Nephron progenitor cell (in vitro differentiated cells): ENCODE data around the gene S100A14.

Experiments
- DNase-seq: peaks from one replicate; pipeline ENCODE4 v3.0.0; 2021
- H3K27ac Mint-ChIP-seq: 2 replicates; pipeline ENCODE4 v1.8.0; 2021; ENCODE audit warnings: mild to moderate bottlenecking, moderate library complexity, mixed read lengths
- H3K27me3 Mint-ChIP-seq: 2 replicates; pipeline ENCODE4 v1.8.0; 2021; ENCODE audit warnings: mild to moderate bottlenecking, low read depth, mixed read lengths; ENCODE audit not compliant: poor library complexity
- H3K36me3 Mint-ChIP-seq: 2 replicates; pipeline ENCODE4 v1.8.0; 2021; ENCODE audit warnings: low read depth, mixed read lengths
- H3K4me1 Mint-ChIP-seq: 2 replicates; pipeline ENCODE4 v1.8.0; 2021; ENCODE audit warnings: mixed read lengths
- H3K4me3 Mint-ChIP-seq: 2 replicates; pipeline ENCODE4 v1.8.0; 2021; ENCODE audit warnings: mild to moderate bottlenecking, moderate library complexity, mixed read lengths
- H3K9me3 Mint-ChIP-seq: 2 replicates; pipeline ENCODE4 v1.8.0; 2021; ENCODE audit warnings: mild to moderate bottlenecking, moderate library complexity, mixed read lengths
- TF ChIP-seq, protein P1 (sequence below): fragments of 200-600 bp; sonication (generic); IDR thresholded peaks from 2 replicates; pipeline ENCODE4 v1.5.0; 2021; ENCODE audit warnings: antibody characterized with exemption

The S100A14 gene

DNA sequence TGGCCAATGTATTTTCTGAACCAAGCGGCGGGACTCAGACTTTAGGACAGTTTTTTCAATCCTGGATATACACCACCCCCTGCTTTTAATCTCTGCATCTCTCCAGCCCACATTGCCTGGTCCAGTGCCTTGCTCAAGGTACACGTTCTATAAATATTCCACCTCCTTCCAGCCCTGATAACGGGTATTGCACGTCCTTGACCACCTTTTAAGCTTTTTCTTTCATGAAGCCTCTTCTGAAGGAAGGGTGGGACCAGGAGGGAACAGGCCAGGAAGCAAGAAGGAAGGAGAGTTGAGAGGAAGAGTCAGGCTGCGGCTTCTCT is 6.6 kb downstream of the S100A14 start:
- H3K9me3 Mint-ChIP-seq, result no peaks in the 10 kb centered on the region
- no peak for DNase-seq
- TF ChIP-seq, protein P1, sequence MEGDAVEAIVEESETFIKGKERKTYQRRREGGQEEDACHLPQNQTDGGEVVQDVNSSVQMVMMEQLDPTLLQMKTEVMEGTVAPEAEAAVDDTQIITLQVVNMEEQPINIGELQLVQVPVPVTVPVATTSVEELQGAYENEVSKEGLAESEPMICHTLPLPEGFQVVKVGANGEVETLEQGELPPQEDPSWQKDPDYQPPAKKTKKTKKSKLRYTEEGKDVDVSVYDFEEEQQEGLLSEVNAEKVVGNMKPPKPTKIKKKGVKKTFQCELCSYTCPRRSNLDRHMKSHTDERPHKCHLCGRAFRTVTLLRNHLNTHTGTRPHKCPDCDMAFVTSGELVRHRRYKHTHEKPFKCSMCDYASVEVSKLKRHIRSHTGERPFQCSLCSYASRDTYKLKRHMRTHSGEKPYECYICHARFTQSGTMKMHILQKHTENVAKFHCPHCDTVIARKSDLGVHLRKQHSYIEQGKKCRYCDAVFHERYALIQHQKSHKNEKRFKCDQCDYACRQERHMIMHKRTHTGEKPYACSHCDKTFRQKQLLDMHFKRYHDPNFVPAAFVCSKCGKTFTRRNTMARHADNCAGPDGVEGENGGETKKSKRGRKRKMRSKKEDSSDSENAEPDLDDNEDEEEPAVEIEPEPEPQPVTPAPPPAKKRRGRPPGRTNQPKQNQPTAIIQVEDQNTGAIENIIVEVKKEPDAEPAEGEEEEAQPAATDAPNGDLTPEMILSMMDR, result no peak
- H3K4me3 Mint-ChIP-seq, result peak overlapping the region; percentile 70
- H3K36me3 Mint-ChIP-seq, result no peaks in the 10 kb centered on the region
- H3K27me3 Mint-ChIP-seq, result peaks cover 3% of the 10 kb centered on the region
- peaks cover 65% of the 10 kb centered on the region for H3K4me1 Mint-ChIP-seq
- peak overlapping the region; percentile 76 for H3K27ac Mint-ChIP-seq

DNA sequence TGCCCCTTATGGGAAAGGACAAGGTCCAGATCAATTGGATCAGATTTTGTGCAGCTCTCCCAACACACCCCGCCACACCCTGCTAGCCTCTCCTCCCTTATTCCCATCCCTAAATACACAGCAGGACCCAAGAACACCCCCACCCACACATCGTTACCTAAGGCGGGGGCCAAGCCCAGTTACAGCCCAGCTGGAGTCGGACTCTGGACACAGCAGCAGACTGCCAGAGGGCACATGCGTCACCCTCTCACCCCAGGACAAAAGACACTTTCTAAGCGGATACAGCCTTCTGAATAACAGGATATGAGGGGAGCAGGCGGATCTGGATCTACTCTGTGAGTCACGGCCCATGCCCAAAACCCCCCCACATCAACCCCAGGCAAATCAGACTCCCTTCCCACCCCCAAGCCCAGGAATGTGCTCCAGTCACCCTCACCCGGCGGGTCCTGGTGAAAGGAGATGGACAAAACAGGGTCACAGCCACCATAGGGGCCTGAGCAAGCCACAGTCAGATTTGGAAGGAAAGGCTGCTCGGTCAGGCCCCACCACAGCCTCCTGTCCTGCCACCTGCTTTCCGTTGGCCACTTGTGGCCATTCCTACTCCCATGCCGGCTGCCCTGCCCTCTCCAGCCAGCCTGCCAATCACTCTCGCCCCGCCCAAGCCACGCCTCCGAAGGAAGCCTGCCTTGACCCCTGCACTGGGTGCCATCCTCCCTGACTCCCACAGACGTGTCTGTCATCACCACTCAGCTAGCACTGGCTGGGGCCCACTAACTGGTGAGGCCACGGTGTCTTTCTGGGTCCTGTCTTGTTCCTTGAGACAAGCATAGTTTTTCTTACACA is 7.2 kb downstream of the S100A14 start:
- Mint-ChIP-seq H3K36me3 (no peaks in the 10 kb centered on the region), H3K27me3 (peaks cover 3% of the 10 kb centered on the region), H3K27ac (peak overlapping the region; percentile 76), H3K9me3 (no peaks in the 10 kb centered on the region), H3K4me3 (peak overlapping the region; percentile 70), H3K4me1 (peaks cover 61% of the 10 kb centered on the region)
- DNase-seq, result peak; percentile 84
- TF ChIP-seq, protein P1, result no peak

DNA sequence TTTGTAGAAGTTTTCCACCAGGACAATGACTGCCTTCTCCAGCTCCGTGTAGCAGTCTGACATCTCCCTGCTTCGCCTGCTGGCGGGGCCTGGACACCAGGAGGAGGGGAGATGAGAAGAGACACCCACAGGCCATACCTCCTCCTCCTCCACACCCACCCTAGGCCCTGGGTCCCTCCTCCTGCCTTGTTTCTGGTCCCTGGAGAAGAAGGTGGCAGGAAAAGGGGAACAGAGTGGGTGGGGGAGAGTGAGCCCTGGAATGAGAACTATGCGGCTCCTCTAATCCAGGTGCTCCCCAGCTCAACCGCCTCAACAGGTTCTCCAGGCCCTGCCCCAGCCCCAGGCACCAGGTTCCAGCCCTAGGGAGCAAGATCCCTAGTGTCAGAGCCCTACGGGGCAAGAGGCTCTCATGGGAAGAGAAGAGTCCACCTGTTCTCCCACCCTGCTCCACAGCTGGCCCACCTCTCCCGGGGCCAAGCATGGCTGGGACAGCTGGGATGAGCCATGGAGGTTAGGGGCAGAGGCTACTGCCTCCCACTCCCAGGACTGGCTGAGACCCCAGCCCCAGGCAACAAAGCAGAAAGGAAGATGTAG is 7.9 kb downstream of the S100A14 start:
- H3K4me1 Mint-ChIP-seq, result peaks cover 57% of the 10 kb centered on the region
- H3K9me3 Mint-ChIP-seq, result no peaks in the 10 kb centered on the region
- DNase-seq, result no peak
- peaks cover 6% of the 10 kb centered on the region for H3K27me3 Mint-ChIP-seq
- H3K36me3 Mint-ChIP-seq, result no peaks in the 10 kb centered on the region
- TF ChIP-seq, protein P1, result no peak
- H3K4me3 Mint-ChIP-seq, result no peak overlapping the region
- H3K27ac Mint-ChIP-seq, result no peak overlapping the region

DNA sequence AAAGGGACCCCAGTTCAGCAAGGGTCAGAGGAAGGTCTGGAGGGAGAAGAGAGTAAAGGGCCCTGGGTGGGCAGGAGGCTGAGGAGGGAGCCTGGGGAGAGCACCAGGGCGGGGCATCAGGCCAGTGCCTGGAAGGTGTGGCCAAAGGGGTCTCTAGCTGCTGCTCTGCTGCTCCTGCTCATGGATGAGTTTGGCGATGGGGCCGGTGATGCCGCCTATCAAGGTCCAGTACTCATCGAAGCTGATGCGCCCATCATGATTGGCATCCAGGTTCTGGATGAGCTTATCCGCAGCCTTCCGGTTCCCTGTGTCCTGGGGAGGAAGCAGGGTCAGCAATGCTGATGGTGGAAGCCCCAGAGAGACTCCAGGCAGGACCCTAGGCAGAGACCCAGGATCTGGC is 8.7 kb downstream of the S100A14 start:
- no peak for DNase-seq
- TF ChIP-seq, protein P1, result no peak
- Mint-ChIP-seq H3K27me3 (peaks cover 6% of the 10 kb centered on the region), H3K4me1 (peaks cover 52% of the 10 kb centered on the region), H3K9me3 (no peaks in the 10 kb centered on the region), H3K36me3 (no peaks in the 10 kb centered on the region), H3K4me3 (no peak overlapping the region), H3K27ac (no peak overlapping the region)

DNA sequence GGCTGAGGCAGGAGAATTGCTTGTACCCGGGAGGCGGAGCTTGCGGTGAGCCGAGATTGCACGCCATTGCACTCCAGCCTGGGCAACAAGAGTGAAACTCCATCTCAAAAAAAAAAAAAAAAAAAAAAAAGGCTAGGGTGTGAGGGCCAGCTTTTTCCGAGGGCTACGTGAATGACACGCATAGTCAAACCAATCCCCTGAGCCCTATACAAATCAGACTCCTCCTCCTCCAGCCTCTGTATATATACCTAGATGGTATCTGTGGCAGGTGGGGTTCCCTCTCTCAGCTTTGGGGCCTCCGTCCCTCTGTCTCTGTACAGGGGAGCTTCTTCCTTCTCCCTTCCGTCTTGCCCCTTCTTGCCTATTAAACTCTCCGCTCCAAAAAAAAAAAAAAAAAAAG is 9.9 kb downstream of the S100A14 start:
- TF ChIP-seq, protein P1, result no peak
- no peak overlapping the region for H3K4me3 Mint-ChIP-seq
- no peak for DNase-seq
- H3K36me3 Mint-ChIP-seq, result no peaks in the 10 kb centered on the region
- H3K27me3 Mint-ChIP-seq, result peaks cover 6% of the 10 kb centered on the region
- no peak overlapping the region for H3K27ac Mint-ChIP-seq
- no peaks in the 10 kb centered on the region for H3K9me3 Mint-ChIP-seq
- peaks cover 40% of the 10 kb centered on the region for H3K4me1 Mint-ChIP-seq

DNA sequence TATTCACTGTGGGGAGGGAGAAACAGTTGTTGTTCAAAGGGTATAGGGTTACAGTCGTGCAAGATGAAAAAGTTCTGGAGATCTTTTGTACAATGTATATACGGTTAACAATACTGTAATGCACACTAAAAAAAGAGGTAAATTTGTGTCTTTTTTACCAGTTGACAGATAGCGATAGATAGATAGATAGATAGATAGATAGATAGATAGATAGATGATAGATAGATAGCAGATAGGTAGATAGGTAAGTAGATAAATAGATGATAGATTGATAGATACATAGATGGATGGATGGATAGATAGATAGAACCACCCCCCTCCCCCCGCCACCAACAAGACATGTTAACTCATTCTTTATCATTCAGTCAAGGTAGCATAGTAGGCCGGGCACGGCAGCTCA is 13.4 kb downstream of the S100A14 start:
- H3K27me3 Mint-ChIP-seq, result peaks cover 6% of the 10 kb centered on the region
- H3K27ac Mint-ChIP-seq, result no peak overlapping the region
- H3K4me1 Mint-ChIP-seq, result peaks cover 18% of the 10 kb centered on the region
- H3K9me3 Mint-ChIP-seq, result no peaks in the 10 kb centered on the region
- H3K36me3 Mint-ChIP-seq, result no peaks in the 10 kb centered on the region
- TF ChIP-seq, protein P1, result no peak
- H3K4me3 Mint-ChIP-seq, result no peak overlapping the region
- DNase-seq, result no peak
